COLO668 (cell line): ENCODE data around the gene PIBF1.
"Not testable (repeated sequence)": the region's sequence is repeated elsewhere in the genome, so short reads cannot be mapped to it uniquely, and the experiment has no call there.

Experiments
- DNase-seq: peaks from one replicate; lab custom pipeline; 2025; ENCODE audit not compliant: unreplicated experiment; lab: John Stamatoyannopoulos, UW

PIBF1 gene

DNA sequence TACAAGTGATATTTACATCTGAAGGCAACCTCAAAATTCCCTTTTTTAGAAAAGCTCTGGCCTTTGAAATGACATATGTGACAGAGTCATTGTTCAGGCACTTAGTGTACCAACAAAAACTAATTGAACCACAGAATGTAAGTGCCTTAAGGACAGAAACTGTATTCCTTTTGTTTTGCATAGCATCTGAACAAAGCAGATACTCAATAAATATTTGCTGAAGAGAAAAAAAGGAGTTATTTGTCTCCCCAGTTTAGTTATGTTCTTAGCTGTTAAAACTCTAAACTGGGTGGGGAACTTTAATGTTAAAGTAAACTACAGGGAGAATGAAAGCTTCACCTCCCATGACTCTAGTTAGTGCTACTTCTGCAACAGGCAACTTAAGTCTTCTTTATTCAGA lies 220.0 kb downstream of the PIBF1 start:
- no peak for DNase-seq

DNA sequence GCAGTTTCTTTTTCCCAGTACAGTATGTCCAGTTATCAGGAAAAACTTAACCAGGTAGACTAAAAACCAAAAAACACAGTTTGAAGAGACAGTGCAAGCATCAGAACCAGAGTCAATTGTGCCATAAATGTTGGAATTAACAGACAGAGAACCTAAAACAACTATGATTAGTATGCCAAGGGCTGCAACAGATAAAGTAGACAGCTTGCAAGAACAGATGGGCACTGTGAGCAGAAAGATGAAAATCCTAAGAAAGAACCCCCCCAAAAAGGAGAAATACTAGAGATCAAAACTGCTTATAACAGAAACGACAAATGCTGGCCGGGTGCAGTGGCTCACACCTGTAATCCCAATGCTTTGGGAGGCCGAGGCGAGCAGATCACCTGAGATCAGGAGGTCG lies 229.8 kb downstream of the PIBF1 start:
- DNase-seq: no peak

DNA sequence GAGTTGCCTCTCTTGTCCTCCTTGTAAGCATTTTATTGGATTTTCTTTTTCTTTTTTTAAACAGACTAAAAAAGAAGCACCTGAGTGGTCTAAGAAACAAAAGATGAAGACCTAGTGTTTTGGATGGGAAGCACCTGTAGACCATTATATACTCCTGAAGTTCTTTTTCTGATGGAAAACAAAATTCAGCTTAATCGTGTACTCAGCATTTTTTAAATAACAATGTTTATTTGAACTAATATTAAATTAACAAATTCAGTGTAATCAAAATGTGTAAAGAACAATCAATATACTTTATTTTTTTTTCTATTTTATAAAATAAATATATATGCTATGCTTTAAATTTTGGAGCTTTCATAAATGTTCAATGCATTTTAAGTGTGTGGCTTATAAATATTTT lies 233.9 kb downstream of the PIBF1 start:
- DNase-seq: no peak

DNA sequence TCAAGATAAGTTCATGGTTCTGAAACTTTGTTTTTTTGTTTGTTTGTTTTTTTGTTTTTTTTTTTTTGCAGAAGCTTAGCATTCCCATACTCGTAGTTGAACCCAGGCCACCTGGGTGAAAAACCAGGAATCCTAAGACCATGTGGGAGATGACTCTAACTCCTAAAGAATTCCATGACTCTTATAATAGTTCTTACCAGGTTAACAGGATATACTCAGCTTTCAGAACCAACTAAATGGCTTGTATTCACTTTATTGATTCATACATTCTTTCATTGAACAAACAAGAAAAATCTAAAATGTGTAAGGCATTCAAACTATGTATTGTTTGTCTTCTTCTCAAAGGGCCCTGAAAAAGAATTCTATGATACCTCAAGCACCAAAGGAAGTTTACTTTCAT lies 236.4 kb downstream of the PIBF1 start:
- DNase-seq: no peak

DNA sequence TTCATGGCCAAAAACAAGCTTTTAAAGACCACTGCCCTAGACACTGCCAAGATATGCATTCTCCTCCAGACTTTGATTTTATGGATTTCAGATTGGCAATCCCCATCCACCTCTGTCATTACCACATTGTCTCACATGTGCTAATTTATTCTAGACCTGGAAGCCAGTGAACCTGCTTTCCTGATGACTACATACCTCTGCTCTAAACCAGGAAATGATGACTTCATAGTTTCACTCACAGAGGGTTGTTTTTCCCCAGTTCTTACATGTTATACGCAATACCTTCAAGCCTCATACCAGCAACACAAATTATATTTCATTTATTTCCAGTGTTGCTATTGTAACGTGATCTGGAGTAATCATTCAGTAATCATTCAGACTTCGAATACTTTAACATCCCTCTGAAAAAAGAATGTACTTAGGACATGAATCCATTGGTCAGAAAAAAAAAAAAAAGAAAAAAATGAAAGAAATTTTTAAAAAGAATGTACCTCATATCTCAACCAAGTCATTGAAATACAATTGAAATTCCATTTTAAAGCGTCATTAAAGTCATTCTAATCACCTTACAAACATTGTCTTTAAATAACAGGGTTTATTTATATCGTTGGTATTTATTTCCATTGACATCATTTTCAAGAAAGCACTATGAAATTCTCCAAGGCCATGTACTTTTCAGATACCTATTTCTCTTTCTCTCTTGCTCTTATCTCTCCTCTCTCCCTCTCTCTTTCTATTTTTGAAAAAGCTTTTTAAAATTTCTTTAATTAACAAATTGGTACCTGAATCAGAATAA lies 243.5 kb downstream of the PIBF1 start:
- no peak for DNase-seq

DNA sequence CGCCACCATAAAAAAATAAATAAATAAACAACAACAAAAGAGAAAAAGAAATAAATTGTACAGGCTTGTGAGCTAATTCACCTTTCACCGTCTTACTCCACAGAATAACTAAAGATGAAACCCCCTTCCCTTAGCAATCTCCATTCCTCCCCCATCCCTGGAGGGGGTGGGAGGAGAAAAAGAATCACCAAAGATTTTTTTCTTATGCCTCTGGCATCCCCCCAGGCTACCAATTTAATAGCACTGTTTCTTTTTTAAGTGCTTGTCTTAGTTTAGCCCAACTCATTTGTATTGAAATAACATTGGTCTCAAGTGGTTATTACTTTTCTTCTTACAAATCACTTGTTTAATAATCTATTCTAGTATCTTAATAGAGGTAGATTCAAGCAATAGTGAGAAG lies 253.0 kb downstream of the PIBF1 start:
- DNase-seq: no peak

DNA sequence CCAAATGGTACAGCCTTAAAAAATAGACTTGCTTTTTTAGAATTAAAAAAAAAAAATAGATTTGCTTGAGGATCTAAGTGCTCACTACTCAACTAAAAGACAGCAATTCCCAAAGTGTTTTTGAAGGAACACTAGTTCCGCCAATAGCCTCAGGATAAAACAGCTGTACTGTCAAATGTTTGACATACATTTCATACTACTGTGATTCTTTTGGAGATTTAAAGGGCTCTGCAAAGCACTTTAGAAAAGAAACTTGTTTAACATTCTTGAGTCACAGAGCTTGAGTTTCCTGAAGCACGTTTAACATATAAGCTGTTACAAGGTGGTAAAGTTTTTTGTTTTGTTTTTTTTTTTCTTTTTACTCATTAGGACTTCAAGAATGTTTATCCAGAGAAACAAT lies 253.7 kb downstream of the PIBF1 start:
- DNase-seq: no peak

DNA sequence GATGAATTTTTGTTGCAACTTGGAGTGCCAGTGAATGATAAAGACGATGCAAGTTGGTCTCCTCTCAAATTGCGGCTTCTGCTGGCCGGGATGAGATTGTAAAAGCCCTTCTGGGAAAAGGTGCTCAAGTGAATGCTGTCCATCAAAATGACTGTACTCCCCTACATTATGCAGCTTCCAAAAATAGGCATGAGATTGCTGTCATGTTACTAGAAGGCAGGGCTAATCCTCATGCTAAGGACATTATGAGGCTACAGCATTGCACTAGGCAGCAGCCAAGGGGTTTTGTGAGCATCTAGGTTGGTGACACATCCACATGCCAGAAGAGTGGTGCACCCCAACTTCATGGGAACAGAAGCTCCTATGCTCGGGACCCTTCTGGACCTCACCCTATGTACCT lies 254.6 kb downstream of the PIBF1 start:
- no peak for DNase-seq

DNA sequence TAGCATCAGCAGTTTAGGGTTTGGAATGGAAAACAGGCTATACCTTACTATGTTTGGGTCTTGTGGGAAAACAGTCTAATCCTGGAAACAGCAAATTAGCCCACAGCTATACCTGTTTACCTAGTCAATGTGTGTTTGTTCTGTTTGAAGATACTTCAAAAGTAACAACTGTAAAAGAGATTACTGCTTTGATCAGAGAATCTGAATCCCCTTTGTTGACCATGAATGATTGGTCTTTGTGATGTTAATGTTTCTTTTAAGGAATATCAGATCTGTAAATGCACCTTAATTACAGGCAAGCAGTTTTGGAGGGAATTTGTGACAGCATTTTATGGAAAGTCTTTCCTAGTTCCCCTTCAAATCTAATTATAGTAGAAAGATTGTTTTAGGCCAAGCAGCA lies 256.1 kb downstream of the PIBF1 start:
- no peak for DNase-seq

DNA sequence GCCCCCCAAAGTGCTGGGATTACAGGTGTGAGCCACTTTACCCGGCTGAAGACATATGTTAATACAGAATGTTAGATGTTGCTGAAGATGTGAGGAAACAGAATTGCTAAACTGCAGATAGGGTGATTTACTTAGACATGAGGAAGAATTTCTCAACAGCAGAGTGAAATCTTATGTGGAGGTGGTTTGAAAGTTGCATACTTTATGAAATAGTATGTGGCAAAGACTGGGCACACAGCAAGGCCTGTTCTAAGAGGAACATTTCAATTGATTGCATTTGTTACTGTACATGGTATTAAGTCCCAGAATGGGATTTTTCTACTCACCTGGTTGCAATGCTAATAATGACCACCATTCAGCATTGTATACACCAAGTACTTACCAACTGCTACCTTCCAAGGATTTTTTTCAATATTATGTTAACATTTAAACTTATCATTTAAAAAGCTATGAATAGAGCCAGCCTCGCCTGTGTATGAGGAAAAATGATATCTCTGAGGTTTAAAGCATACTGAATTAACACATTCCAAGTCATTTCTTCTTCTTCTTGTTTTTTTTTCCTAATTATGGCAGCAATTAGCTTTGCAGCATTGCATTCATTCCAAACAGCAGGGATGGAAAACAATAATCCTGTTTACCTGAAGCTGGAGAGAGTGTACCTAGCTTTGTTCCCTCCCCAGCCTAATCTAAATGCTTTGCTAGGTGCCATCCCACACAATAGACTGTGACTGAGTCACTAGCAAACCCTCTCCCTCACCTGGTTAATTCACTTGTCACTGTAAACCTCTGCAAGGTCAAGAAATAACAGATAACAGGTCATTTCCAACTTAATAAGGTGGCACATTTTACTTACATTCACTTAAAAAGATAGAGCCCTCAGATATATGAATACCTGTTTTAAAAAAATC lies 257.5 kb downstream of the PIBF1 start:
- no peak for DNase-seq

DNA sequence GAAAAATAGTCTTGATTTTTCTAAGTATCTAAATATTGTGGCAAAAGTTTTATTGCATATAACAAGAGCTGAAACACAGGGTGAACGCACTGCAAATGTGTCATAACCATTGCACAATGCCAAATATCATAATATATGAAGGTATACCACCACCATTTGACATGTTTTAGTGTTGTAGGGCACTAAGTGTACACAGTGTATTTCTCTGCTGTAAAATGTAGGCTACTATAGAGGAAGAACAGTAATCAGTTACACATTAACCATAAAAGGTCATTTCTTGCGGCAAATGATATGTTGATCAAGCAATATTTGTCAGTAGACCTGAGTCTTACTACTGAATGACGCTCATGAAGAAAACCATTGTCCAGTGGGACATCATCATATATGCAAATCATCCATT lies 258.6 kb downstream of the PIBF1 start:
- no peak for DNase-seq

DNA sequence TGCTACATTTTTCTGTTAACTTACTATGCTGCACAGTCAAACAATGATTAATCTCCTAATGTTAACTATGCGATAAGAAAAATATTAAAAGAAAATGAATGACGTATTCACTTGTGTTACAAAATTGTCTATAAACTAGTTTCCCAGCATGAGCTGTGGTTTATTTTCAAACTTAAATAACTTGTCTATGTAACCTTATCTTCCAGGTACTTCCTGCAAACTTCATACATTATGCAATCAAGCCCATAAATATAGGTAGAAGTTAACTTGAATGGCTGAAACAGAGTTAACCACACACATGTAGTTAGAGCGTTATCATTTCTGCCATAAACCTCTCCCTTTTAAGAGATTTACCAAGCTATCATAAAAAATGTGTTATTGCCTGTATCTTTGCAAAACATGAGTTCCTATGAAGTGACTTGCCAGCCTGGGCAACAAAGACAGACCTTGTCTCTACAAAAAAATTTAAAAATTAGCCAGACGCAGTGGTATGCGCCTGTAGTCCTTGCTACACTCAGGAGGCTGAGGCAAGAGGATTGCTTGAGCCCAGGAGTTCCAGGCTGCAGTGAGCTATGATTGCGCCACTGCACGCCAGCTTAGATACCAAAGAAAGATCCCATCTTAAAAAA lies 259.1 kb downstream of the PIBF1 start:
- no peak for DNase-seq

DNA sequence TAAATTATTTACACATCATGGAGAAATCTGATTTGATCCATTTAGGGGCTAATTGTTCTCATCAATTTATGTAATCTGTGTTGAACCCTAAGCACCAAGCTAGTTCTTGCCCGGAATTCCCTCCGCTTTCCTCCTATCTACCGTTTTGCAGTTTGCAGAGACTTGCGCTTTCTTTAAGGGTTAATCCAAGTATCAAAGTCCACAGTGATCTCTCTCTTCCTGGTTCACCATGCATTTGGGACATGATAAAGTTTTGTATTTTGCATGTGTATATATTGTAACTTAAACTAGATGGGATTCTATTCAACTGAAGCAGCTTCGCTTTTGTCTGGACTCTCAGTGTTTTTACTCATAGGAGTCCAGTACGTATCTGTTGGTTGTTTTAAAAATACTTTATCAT lies 263.1 kb downstream of the PIBF1 start:
- no peak for DNase-seq

DNA sequence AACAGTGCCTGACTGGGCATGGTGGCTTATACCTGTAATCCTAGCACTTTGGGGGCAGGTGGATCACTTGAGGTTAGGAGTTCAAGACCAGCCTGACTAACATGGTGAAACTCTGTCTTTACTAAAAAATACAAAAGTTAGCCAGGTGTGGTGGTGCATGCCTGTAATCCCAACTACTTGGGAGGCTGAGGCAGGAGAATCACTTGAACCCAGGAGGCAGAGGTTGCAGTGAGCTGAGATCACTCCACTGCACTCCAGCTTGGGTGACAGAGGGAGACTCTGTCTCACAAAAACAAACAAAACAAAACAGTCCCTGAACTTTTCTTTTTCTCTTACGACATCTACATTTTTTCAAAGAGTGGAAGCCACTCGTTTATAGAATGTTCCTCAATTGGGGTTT lies 266.7 kb downstream of the PIBF1 start:
- DNase-seq: not testable (repeated sequence)

DNA sequence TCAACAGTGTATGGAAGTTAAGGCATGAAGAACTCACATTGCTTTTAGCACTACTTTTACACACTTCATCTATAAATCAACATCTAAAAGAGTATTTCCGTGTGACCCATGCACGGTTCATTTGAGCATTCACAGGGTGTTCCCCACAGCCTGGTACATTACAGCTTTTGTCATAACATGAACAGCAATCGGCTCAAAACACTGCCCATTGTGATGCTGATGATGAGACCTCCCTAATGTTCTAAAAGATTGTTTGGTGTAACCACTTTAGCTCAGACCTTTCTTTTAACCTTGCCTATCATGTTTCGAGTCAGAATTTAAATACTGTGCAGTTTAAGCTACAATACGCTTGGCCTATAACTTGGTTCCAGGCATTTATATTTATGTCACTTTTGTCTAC lies 272.8 kb downstream of the PIBF1 start:
- no peak for DNase-seq

DNA sequence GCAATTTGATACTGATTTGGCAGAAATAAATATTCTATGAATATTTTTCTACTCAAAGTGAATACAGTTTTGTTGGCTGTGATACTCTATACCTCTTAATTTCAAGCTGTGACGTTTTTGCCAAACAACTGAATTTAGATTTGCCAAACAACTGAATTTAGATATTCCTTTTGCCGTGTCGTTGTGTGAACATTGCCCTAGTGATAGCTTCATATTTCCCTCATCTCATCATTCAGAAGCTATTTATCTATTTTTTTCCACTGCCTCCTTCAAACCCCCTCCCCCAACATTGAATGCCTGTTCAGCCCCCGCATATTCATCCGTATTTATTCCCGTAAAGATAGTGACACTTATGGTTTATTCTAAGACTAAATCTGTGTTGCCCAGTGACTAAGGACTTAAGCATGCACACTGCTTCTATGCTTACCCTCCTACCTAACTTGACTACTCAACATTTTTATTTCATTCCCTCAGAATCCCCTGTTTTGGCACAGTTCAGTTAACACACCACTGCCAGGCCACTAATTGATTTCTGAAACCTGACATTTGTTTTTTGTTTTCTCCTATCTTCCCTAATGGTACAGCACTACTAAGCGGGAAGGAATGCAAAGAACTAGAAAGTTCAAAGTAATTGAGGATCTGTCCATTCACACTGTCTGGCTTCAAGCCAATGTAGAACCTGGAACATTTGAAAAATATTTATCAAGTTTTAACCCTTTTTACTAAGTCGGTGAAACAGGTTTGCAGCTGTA lies 274.1 kb downstream of the PIBF1 start:
- no peak for DNase-seq

DNA sequence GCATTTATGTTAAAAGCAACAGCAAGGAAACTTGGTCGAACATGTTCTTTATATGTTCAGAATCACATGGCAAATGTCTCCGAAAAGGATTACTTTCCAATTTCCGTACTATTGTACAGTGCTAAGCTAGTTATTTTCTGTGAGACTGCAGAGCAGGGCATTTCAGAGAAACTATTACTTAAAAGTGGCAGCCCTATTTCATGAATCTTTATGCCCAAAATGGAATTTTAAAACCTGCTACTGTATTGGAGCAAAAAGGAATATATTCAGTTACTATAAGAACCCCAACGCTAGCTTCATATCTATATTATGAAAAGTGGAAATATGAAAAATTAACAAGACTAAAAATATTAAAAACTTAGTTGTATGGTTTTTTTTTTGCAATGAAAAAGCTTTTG lies 274.6 kb downstream of the PIBF1 start:
- DNase-seq: no peak

DNA sequence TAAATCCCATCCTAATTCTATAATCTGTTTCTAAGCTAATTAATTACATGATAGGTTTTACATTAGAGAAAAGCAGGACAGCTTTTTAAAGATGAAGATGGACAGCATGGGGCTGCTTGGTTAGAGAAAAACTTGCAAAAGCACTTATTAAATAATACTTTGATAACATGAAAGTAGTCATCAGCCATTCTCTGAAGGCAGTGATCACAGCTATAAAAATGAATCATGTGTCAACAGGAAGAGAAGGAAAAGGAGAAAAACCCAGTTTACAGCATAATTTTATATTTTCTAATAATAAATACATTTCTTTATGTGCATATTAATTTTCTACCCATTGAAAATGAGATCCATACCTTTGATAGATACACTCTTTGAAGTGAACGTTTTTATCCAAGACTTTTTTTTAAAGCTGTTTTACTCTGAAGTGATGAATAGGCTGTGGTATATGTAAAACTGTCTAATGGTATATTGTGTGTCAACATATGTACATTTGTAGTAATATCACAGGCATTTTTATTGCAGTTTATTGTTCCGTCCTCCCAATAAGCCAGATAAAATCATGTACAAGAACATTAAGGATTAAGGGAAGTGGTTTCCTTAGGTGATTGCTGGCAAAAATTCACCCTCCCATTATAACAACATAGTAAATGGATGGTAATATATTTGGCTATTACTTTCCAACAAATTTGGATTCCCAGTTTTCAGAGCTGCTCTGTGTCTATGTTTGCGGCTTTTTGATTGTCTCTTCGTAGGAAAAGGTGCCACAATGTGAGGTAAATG lies 275.5 kb downstream of the PIBF1 start:
- no peak for DNase-seq

DNA sequence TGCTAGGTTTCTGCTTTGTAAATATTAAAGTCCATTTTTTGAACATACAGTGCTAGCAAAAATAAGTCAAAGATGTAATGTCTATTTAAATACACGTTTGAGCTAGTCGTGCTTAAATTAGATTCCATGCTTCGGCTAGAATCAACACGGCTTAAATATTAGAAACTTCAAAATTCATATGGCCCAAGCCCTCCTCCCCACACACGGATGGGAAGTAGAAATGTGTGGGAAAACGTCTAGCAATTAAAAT lies 276.1 kb downstream of the PIBF1 start:
- DNase-seq: no peak

DNA sequence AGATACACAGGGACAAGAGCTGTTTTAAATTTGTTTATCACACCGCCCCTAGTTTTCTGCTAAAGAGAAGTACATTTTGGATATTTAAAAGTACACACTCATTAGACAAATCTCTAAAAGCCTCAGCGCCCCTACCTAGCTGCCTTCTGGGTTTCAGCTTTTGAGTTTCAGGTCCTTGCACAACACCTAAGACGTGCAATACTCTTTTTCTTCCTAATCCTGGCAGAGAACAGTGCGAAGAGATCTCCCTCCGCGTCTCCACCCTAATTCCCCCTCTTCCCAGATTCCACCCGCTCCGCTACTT lies 276.5 kb downstream of the PIBF1 start:
- no peak for DNase-seq
